Stimulated activated CD4-positive, alpha-beta T cell treated with anti-CD3 and anti-CD28 coated beads, Interleukin-1b, Interleukin-23, amount 100 ng/mL, for 1 hour (primary cell): ENCODE measurements around the gene RNPEP.
"Not testable (repeated sequence)": the region's sequence is repeated elsewhere in the genome, so short reads cannot be mapped to it uniquely, and the experiment has no call there.

Source experiments
- DNase-seq, 2 donors: peaks; one replicate each; pipeline ENCODE4 v3.0.0-alpha.2; 2020; ENCODE audit warnings: low read depth in 2 of 2

The RNPEP gene

GRCh38 chr1:202034683-202035462 lies 52.4 kb downstream of the RNPEP start:
- no peak for DNase-seq

- DNase-seq: no peak
Measured at GRCh38 chr1:202036595-202037387, 54.3 kb downstream of the RNPEP start.

- no peak for DNase-seq
Measured at GRCh38 chr1:202037706-202038296, 55.4 kb downstream of the RNPEP start.

GRCh38 chr1:202038688-202039346 lies 56.4 kb downstream of the RNPEP start:
- no peak for DNase-seq

GRCh38 chr1:202045705-202046104 lies 63.3 kb downstream of the RNPEP start:
- no peak for DNase-seq

- no peak for DNase-seq
Measured at GRCh38 chr1:202046227-202046626, 63.8 kb downstream of the RNPEP start.

GRCh38 chr1:202046748-202047708 lies 64.6 kb downstream of the RNPEP start:
- DNase-seq: no peak

GRCh38 chr1:202047977-202048376 lies 65.5 kb downstream of the RNPEP start:
- no peak for DNase-seq

- no peak for DNase-seq
Measured at GRCh38 chr1:202049129-202049528, 66.7 kb downstream of the RNPEP start.

GRCh38 chr1:202054094-202054493 lies 71.6 kb downstream of the RNPEP start:
- DNase-seq: no peak

- DNase-seq: not testable (repeated sequence)
Measured at GRCh38 chr1:202054673-202055072, 72.2 kb downstream of the RNPEP start.
